Ascending aorta (tissue), 2 donors: ENCODE data around the gene DLG1. TPM values are rescaled to one million over a fixed set of nuclear protein-coding genes. Genes with fewer than 3 reads are reported as not detected.

Source experiments
- DNase-seq, 2 donors: peaks; one replicate each; pipeline ENCODE4 v3.0.0-alpha.2; 2019; ENCODE audit warnings: low spot score in 2 of 2
- H3K27ac ChIP-seq, 2 donors: fragments of 200-600 bp; sonication (generic); one replicate each; pipeline ENCODE4 v1.5.1; 2016 to 2017; ENCODE audit warnings: mild to moderate bottlenecking in 1 of 2
- H3K27me3 ChIP-seq: fragments of 200-600 bp; sonication (generic); one replicate; pipeline ENCODE4 v1.5.1; 2017
- H3K36me3 ChIP-seq, 2 donors: fragments of 200-600 bp; sonication (generic); one replicate each; pipeline ENCODE4 v1.5.1; 2016
- H3K4me1 ChIP-seq, 2 donors: fragments of 200-600 bp; sonication (generic); one replicate each; pipeline ENCODE4 v1.5.1; 2016 to 2017; ENCODE audit warnings: mild to moderate bottlenecking in 1 of 2
- H3K4me3 ChIP-seq, 2 donors: fragments of 200-600 bp; sonication (generic); one replicate each; pipeline ENCODE4 v1.5.1; 2016 to 2017; ENCODE audit warnings: mild to moderate bottlenecking in 1 of 2
- H3K9me3 ChIP-seq, 2 donors: fragments of 200-600 bp; sonication (generic); one replicate each; pipeline ENCODE4 v1.5.1; 2016
- CTCF ChIP-seq, 3 experiments: fragments of 200-600 bp in 2 of 3; fragments of 450-650 bp in 1 of 3; sonication (generic) in 2 of 3; IDR thresholded peaks; one replicate each; pipeline ENCODE4 v1.5.1; 2016 to 2019; ENCODE audit warnings: antibody characterized with exemption in 3 of 3, mild to moderate bottlenecking in 1 of 3, moderate library complexity in 1 of 3
- intact Hi-C: fragments of 100-400 bp; cut with DNase I; formaldehyde crosslinking; loops from one replicate; pipeline ENCODE4 v1.15.1; 2023
- total RNA-seq: library from RNA; depleted of rRNA; stranded (reverse); fragments of >200 nt; gene quantifications from one replicate; pipeline ENCODE4 v1.1.0, GENCODE V29; 2016

DLG1 gene
- total RNA-seq, 1 donor from 2014 or later: 31.0 TPM

DNA sequence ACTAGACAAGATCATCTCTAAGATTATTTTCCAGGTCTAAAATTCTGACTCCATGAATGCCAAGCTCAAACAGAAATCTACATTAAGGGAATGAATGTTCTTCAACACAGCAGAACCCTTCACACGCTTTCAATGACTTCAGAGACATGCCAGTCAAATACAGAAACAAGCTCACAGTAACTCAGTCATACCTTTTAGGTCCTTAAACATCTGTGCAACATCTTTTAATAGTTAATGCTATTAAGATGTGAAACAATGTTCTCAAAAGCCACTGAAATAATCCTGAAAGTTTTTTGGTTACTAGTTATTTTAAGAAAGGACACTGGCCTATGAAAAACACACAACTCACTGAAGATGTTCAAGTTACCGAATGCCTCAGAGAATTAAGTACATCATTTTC is 2.5 kb downstream of the DLG1 start:
- DNase-seq: no peak
- Histone ChIP-seq H3K4me1 (peaks cover 0 to 14% of the 10 kb centered on the region in 2 donors), H3K27me3 (no peaks in the 10 kb centered on the region), H3K27ac (no peak overlapping the region), H3K36me3 (no peaks in the 10 kb centered on the region), H3K9me3 (no peaks in the 10 kb centered on the region), H3K4me3 (no peak overlapping the region)
- intact Hi-C loops: loop anchor here (5.0 kb wide), 4 partner anchors 56 to 1854 kb away; partner anchors contain the start of gene ACAP2
- TF ChIP-seq CTCF (IDR thresholded peaks at IDR 0.05): no peak

DNA sequence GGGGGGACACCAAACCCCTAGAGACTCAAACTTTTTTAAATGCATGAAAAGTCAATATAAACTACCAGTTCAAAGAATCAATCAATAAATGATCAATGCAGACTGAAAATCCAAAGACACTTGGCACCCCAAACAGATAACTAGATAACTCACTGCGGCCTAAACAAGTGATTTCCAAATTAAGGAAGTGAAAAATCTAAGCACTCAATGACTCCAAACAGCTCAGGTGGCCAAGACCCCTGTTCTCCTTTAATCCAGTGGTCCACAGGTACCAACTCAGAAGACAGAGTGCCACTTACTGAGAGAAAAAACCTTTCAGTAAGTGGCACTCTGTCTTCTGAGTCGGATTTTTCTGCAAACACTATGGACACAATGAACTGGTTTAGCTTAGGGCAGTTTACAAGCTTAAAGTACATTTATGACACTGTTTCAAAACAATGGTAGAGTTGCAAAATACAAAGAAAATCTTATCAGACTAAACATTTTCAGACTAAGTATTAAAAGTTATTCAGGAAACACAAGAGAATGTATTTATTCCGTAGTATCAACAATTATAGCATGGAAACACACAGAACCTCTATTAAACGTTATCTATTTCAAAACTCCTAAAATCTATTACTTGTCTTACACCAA is 4.7 kb downstream of the DLG1 start:
- H3K36me3 ChIP-seq: peaks cover 3% of the 10 kb centered on the region in 2 donors
- no peak for TF ChIP-seq CTCF (IDR thresholded peaks at IDR 0.05)
- no peaks in the 10 kb centered on the region for H3K9me3 ChIP-seq
- no peak overlapping the region for H3K27ac ChIP-seq
- H3K4me3 ChIP-seq: no peak overlapping the region
- no peaks in the 10 kb centered on the region for H3K27me3 ChIP-seq
- H3K4me1 ChIP-seq: peaks cover 0 to 5% of the 10 kb centered on the region in 2 donors
- intact Hi-C loops: no loop called here
- no peak for DNase-seq

DNA sequence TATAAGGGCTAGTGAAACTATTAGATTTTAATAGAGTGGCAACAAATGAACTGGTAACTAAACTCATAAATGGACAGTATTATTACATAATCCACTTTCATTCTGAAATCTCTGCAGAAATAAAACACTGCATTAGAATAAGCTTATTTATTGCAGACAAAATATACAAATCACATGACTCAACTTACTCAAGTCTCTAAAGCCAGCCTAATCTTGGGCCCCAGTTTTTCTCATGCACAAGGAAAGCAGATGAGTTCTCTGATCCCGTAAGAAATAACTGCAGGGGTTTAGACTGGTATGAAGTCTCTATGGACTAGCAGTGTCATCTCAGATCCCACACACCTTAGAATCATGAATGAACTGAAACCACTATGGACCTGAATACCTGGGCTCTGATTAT is 5.8 kb downstream of the DLG1 start:
- Histone ChIP-seq H3K27ac (no peak overlapping the region), H3K4me1 (peaks cover 0 to 4% of the 10 kb centered on the region in 2 donors), H3K36me3 (peaks cover 3 to 4% of the 10 kb centered on the region in 2 donors), H3K9me3 (no peaks in the 10 kb centered on the region), H3K27me3 (no peaks in the 10 kb centered on the region), H3K4me3 (no peak overlapping the region)
- intact Hi-C loops: no loop called here
- no peak for DNase-seq
- no peak for TF ChIP-seq CTCF (IDR thresholded peaks at IDR 0.05)

DNA sequence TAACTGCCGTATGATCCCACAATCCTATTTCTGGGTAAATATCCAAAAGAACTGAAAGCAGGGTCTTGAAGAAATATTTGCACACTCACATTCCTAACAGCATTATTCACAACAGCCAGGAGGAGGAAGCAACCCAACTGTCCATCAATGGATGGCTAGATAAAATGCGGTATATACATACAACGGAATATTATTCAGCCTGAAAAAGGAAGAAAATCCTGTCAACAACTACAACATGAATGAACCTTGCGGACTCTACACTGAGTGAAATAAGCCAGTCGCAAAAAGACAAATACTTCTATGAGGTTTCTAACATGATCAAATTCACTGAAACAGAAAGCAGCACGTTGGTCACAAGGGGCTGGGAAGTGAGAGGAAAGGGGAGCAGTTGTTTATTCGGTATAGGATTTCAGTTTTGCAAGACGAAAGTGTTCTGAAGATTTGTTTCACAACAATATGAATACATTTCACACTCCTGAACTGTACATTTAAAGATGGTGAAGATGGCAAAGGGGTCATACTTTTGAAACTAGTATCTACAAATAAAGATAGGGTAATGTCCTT is 6.2 kb downstream of the DLG1 start:
- H3K4me1 ChIP-seq: peaks cover 0 to 4% of the 10 kb centered on the region in 2 donors
- H3K4me3 ChIP-seq: no peak overlapping the region
- DNase-seq: no peak
- TF ChIP-seq CTCF (IDR thresholded peaks at IDR 0.05): no peak
- H3K27ac ChIP-seq: no peak overlapping the region
- no peaks in the 10 kb centered on the region for H3K27me3 ChIP-seq
- H3K9me3 ChIP-seq: no peaks in the 10 kb centered on the region
- intact Hi-C loops: no loop called here
- H3K36me3 ChIP-seq: peaks cover 4% of the 10 kb centered on the region in 2 donors

GRCh38 chr3:197289726-197290125 is 8.7 kb downstream of the DLG1 start:
- H3K4me3 ChIP-seq: no peak overlapping the region
- no peaks in the 10 kb centered on the region for H3K27me3 ChIP-seq
- H3K4me1 ChIP-seq: no peaks in the 10 kb centered on the region
- H3K27ac ChIP-seq: no peak overlapping the region
- TF ChIP-seq CTCF (IDR thresholded peaks at IDR 0.05): no peak
- no peak for DNase-seq
- H3K36me3 ChIP-seq: peaks cover 10 to 15% of the 10 kb centered on the region in 2 donors
- H3K9me3 ChIP-seq: no peaks in the 10 kb centered on the region
- intact Hi-C loops: no loop called here
